ENCODE measurements around the gene NLK.

DNA sequence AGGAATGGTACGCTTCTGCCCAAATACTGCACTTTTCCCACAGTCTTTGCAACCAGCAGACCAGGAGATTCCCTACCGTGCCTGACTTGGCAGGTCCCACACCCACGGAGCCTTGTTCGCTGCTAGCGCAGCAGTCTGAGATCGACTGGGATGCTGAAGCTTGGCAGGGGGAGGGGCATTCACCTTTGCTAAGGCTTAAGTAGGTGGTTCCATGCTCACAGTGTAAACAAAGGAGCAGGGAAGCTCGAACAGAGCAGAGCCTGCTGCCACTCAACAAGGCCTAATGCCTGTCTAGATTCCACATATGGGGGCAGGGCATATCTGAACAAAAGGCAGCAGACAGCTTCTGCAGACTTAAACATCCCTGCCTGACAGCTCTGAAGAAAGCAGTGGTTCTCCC is 169.3 kb downstream of the NLK start:
- TF ChIP-seq EP300 (IDR thresholded peaks at IDR 0.05; ENCODE audit: low read depth) (no peak), POLR2A (IDR thresholded peaks at IDR 0.05) (no peak), CTCF (IDR thresholded peaks at IDR 0.05) (no peak)

All from transverse colon (tissue), 3 donors.